Caco-2 (cell line): ENCODE results near the gene GDI2. TPM values are rescaled to one million over a fixed set of nuclear protein-coding genes. Genes with fewer than 3 reads are reported as not detected.

Experiments
- BruUV-seq: library from RNA; stranded (reverse); fragments of 400-500 nt; replicated peaks from 2 replicates; lab custom pipeline; 2021; lab: Mats Ljungman, UMichigan
- CTCF ChIA-PET: fragments of 300-600 bp; sonication (Branson Sonifier 250); formaldehyde crosslinking; loops from one replicate; lab custom pipeline; 2022; ENCODE audit warnings: antibody characterized with exemption; lab: Charles Lee
- POLR2A ChIA-PET: fragments of 300-600 bp; sonication (Branson Sonifier 250); formaldehyde crosslinking; loops from one replicate; lab custom pipeline; 2022; ENCODE audit warnings: antibody characterized with exemption; lab: Charles Lee
- DNase-seq, 2 experiments: peaks; one replicate each; pipeline versions ENCODE4 v3.0.0 to v3.0.0-alpha.2; 2020 to 2022
- H3K27me3 ChIP-seq: replicated peaks from 2 replicates; pipeline ENCODE4 v1.6.0; 2011; ENCODE audit warnings: low read length; ENCODE audit not compliant: control insufficient read depth, insufficient read depth
- H3K36me3 ChIP-seq: 2 replicates; pipeline ENCODE4 v1.5.1; 2011; ENCODE audit warnings: low read length; ENCODE audit not compliant: control insufficient read depth, insufficient read depth
- H3K4me1 ChIP-seq: fragments of 250-450 bp; sonication (Bioruptor Pico); 2 replicates; pipeline ENCODE4 v1.5.1; 2020; ENCODE audit warnings: mild to moderate bottlenecking
- H3K4me3 ChIP-seq: 2 replicates; pipeline ENCODE4 v1.5.1; 2011; ENCODE audit warnings: low read depth, mild to moderate bottlenecking, control low read depth, low read length
- H3K9me3 ChIP-seq: fragments of 250-450 bp; sonication (Bioruptor Pico); 2 replicates; pipeline ENCODE4 v1.5.1; 2020; ENCODE audit warnings: mild to moderate bottlenecking, moderate library complexity
- H3K27ac Mint-ChIP-seq: one replicate; pipeline ENCODE4 v1.8.0; 2022; ENCODE audit warnings: mixed read lengths; ENCODE audit not compliant: unreplicated experiment
- H3K27me3 Mint-ChIP-seq: one replicate; pipeline ENCODE4 v1.8.0; 2022; ENCODE audit warnings: mixed read lengths; ENCODE audit not compliant: insufficient read depth, unreplicated experiment
- H3K36me3 Mint-ChIP-seq: one replicate; pipeline ENCODE4 v1.8.0; 2022; ENCODE audit warnings: mild to moderate bottlenecking, mixed read lengths; ENCODE audit not compliant: insufficient read depth, unreplicated experiment
- H3K4me1 Mint-ChIP-seq: one replicate; pipeline ENCODE4 v1.8.0; 2022; ENCODE audit warnings: low read depth, mixed read lengths; ENCODE audit not compliant: unreplicated experiment
- H3K4me3 Mint-ChIP-seq: one replicate; pipeline ENCODE4 v1.8.0; 2022; ENCODE audit warnings: mild to moderate bottlenecking, moderate library complexity, mixed read lengths; ENCODE audit not compliant: unreplicated experiment
- H3K9me3 Mint-ChIP-seq: one replicate; pipeline ENCODE4 v1.8.0; 2022; ENCODE audit warnings: mixed read lengths; ENCODE audit not compliant: unreplicated experiment
- CTCF ChIP-seq, 2 experiments: fragments of 200-600 bp in 1 of 2; IDR thresholded peaks; 1 replicate in 1 of 2; 2 replicates in 1 of 2; pipeline versions ENCODE4 v1.5.1 to v1.8.0; 2011 to 2022; ENCODE audit warnings: antibody characterized with exemption in 1 of 2, control low read depth in 1 of 2, inconsistent platforms in 1 of 2, low read depth in 1 of 2, low read length in 1 of 2, mild to moderate bottlenecking in 1 of 2, moderate library complexity in 1 of 2; ENCODE audit not compliant: insufficient read depth in 1 of 2, severe bottlenecking in 1 of 2, unreplicated experiment in 1 of 2
- intact Hi-C: fragments of 100-400 bp; cut with micrococcal nuclease; formaldehyde crosslinking; loops from one replicate; pipeline ENCODE4 v1.10.0; 2022; ENCODE audit not compliant: unreplicated experiment
- total RNA-seq: library from RNA; stranded (reverse); gene quantifications from 2 replicates; pipeline ENCODE4 v1.2.3, GENCODE V29; 2022

Gene GDI2
- total RNA-seq, 1 experiment from 2014 or later = 446 TPM

GRCh38 chr10:5835446-5836095 lies 22.3 kb upstream of the GDI2 start:
- H3K4me1 ChIP-seq = peaks cover 8% of the 10 kb centered on the region
- no peak overlapping the region for H3K4me3 Mint-ChIP-seq
- H3K27me3 ChIP-seq = no peaks in the 10 kb centered on the region
- no peaks in the 10 kb centered on the region for H3K9me3 ChIP-seq
- intact Hi-C loops = no loop called here
- H3K36me3 Mint-ChIP-seq = peaks cover 5% of the 10 kb centered on the region
- no peak for TF ChIP-seq CTCF (IDR thresholded peaks at IDR 0.05; ENCODE audit: insufficient read depth in 1 of 2, low read depth in 1 of 2, low read length in 1 of 2, severe bottlenecking in 1 of 2, unreplicated experiment in 1 of 2)
- CTCF ChIA-PET = interaction anchor here (0.9 kb wide), 1 partner anchor 37 kb away, joined by 3 read pairs; no protein-coding TSS in a partner anchor
- H3K4me1 Mint-ChIP-seq = peaks cover 6% of the 10 kb centered on the region
- no peaks in the 10 kb centered on the region for H3K36me3 ChIP-seq
- no peak overlapping the region for H3K4me3 ChIP-seq
- no TSS peak for BruUV-seq
- no peak overlapping the region for H3K27ac Mint-ChIP-seq
- no peak for DNase-seq
- POLR2A ChIA-PET = no interaction called here
- no peaks in the 10 kb centered on the region for H3K27me3 Mint-ChIP-seq
- H3K9me3 Mint-ChIP-seq = no peaks in the 10 kb centered on the region

- H3K4me1 ChIP-seq = peaks cover 8% of the 10 kb centered on the region
- intact Hi-C loops = no loop called here
- no peaks in the 10 kb centered on the region for H3K9me3 ChIP-seq
- peaks cover 5% of the 10 kb centered on the region for H3K36me3 Mint-ChIP-seq
- no peak overlapping the region for H3K4me3 ChIP-seq
- H3K36me3 ChIP-seq = no peaks in the 10 kb centered on the region
- no TSS peak for BruUV-seq
- no peaks in the 10 kb centered on the region for H3K27me3 ChIP-seq
- no peak for TF ChIP-seq CTCF (IDR thresholded peaks at IDR 0.05; ENCODE audit: insufficient read depth in 1 of 2, low read depth in 1 of 2, low read length in 1 of 2, severe bottlenecking in 1 of 2, unreplicated experiment in 1 of 2)
- no peak overlapping the region for H3K4me3 Mint-ChIP-seq
- no peak overlapping the region for H3K27ac Mint-ChIP-seq
- no peaks in the 10 kb centered on the region for H3K9me3 Mint-ChIP-seq
- no peaks in the 10 kb centered on the region for H3K27me3 Mint-ChIP-seq
- POLR2A ChIA-PET = no interaction called here
- no peak for DNase-seq
- peaks cover 6% of the 10 kb centered on the region for H3K4me1 Mint-ChIP-seq
- CTCF ChIA-PET = no interaction called here
These were observed 20.6 kb upstream of the GDI2 start for GRCh38 chr10:5833814-5834213.

- Mint-ChIP-seq H3K27me3 (no peaks in the 10 kb centered on the region), H3K4me3 (no peak overlapping the region), H3K9me3 (no peaks in the 10 kb centered on the region), H3K27ac (no peak overlapping the region), H3K36me3 (peaks cover 5% of the 10 kb centered on the region), H3K4me1 (peaks cover 7% of the 10 kb centered on the region)
- intact Hi-C loops = no loop called here
- BruUV-seq = no TSS peak
- CTCF ChIA-PET = interaction anchor here (0.6 kb wide), 1 partner anchor 1006 kb away, joined by 7 read pairs; no protein-coding TSS in a partner anchor
- H3K9me3 ChIP-seq = no peaks in the 10 kb centered on the region
- no peaks in the 10 kb centered on the region for H3K27me3 ChIP-seq
- no peak for TF ChIP-seq CTCF (IDR thresholded peaks at IDR 0.05; ENCODE audit: insufficient read depth in 1 of 2, low read depth in 1 of 2, low read length in 1 of 2, severe bottlenecking in 1 of 2, unreplicated experiment in 1 of 2)
- no peak for DNase-seq
- POLR2A ChIA-PET = no interaction called here
- no peak overlapping the region for H3K4me3 ChIP-seq
- H3K36me3 ChIP-seq = no peaks in the 10 kb centered on the region
- H3K4me1 ChIP-seq = peaks cover 8% of the 10 kb centered on the region
These were observed 19.7 kb upstream of the GDI2 start for GRCh38 chr10:5832946-5833345.
